SK-N-SH treated with all-trans-retinoic acid at 6 μM for 48 hours (cell line): Measurements from ENCODE around the gene PPBP.

ENCODE experiments used
- ATAC-seq: fragments of 200-7000 bp; cut with Tn5 transposase; 3 replicates; pipeline ENCODE4 v1.9.1; 2020; ENCODE audit warnings: mild to moderate bottlenecking, moderate library complexity
- ARNTL ChIP-seq: fragments of 450-650 bp; formaldehyde crosslinking; IDR thresholded peaks from 2 replicates; pipeline ENCODE4 v1.5.0; 2020; ENCODE audit warnings: low read depth, mild to moderate bottlenecking, moderate library complexity, borderline replicate concordance
- CREB5 ChIP-seq: fragments of 250-450 bp; sonication (Bioruptor Pico); IDR thresholded peaks from 2 replicates; pipeline ENCODE4 v1.5.1; 2020; ENCODE audit warnings: low read depth, mild to moderate bottlenecking, moderate library complexity
- CSRNP3 ChIP-seq: fragments of 250-450 bp; sonication (Bioruptor Pico); IDR thresholded peaks from 2 replicates; pipeline ENCODE4 v1.5.1; 2021; ENCODE audit warnings: mild to moderate bottlenecking, moderate library complexity
- ESRRG ChIP-seq: fragments of 250-450 bp; sonication (Bioruptor Pico); IDR thresholded peaks from 2 replicates; pipeline ENCODE4 v1.6.1; 2021; ENCODE audit warnings: mild to moderate bottlenecking
- GLIS3 ChIP-seq: fragments of 250-450 bp; sonication (Bioruptor Pico); IDR thresholded peaks from 2 replicates; pipeline ENCODE4 v1.5.0; 2020; ENCODE audit warnings: mild to moderate bottlenecking, moderate library complexity
- ISL1 ChIP-seq: fragments of 250-450 bp; sonication (Bioruptor Pico); IDR thresholded peaks from 2 replicates; pipeline ENCODE4 v2.1.2; 2022; ENCODE audit warnings: mild to moderate bottlenecking, moderate library complexity
- PATZ1 ChIP-seq: fragments of 250-450 bp; sonication (Bioruptor Pico); IDR thresholded peaks from 2 replicates; pipeline ENCODE4 v1.8.0; 2020; ENCODE audit warnings: mild to moderate bottlenecking, moderate library complexity, borderline replicate concordance
- POU6F1 ChIP-seq: fragments of 250-450 bp; sonication (Bioruptor Pico); IDR thresholded peaks from 2 replicates; pipeline ENCODE4 v1.8.0; 2021; ENCODE audit warnings: low read depth, mild to moderate bottlenecking, moderate library complexity, borderline replicate concordance
- PPARA ChIP-seq: fragments of 250-450 bp; sonication (Bioruptor Pico); IDR thresholded peaks from 2 replicates; pipeline ENCODE4 v1.5.0; 2020; ENCODE audit warnings: mild to moderate bottlenecking, borderline replicate concordance
- RARB ChIP-seq: fragments of 250-450 bp; sonication (Bioruptor Pico); IDR thresholded peaks from 2 replicates; pipeline ENCODE4 v1.8.0; 2021; ENCODE audit warnings: mild to moderate bottlenecking, moderate library complexity
- SNAI2 ChIP-seq: fragments of 250-450 bp; sonication (Bioruptor Pico); IDR thresholded peaks from 2 replicates; pipeline ENCODE4 v1.5.0; 2020; ENCODE audit warnings: mild to moderate bottlenecking, moderate library complexity
- TOX ChIP-seq: fragments of 250-450 bp; sonication (Bioruptor Pico); IDR thresholded peaks from 2 replicates; pipeline ENCODE4 v1.8.0; 2021; ENCODE audit warnings: mild to moderate bottlenecking, moderate library complexity, borderline replicate concordance
- TSHZ2 ChIP-seq: fragments of 250-450 bp; sonication (Bioruptor Pico); IDR thresholded peaks from 2 replicates; pipeline ENCODE4 v1.5.0; 2020; ENCODE audit warnings: mild to moderate bottlenecking, moderate library complexity
- ZFP3 ChIP-seq: fragments of 250-450 bp; sonication (Bioruptor Pico); IDR thresholded peaks from 2 replicates; pipeline ENCODE4 v1.5.0; 2020; ENCODE audit warnings: mild to moderate bottlenecking, moderate library complexity
- ZFP30 ChIP-seq: fragments of 450-650 bp; formaldehyde crosslinking; IDR thresholded peaks from 2 replicates; pipeline ENCODE4 v1.5.0; 2022; ENCODE audit warnings: mild to moderate bottlenecking, moderate library complexity
- ZNF565 ChIP-seq: fragments of 450-650 bp; formaldehyde crosslinking; conservative IDR thresholded peaks from 2 replicates; pipeline ENCODE4 v1.5.0; 2020; ENCODE audit warnings: low read depth, mild to moderate bottlenecking, moderate library complexity
- ZNF70 ChIP-seq: fragments of 450-650 bp; formaldehyde crosslinking; IDR thresholded peaks from 2 replicates; pipeline ENCODE4 v1.5.0; 2020; ENCODE audit warnings: mild to moderate bottlenecking, moderate library complexity

PPBP gene

GRCh38 chr4:74023709-74024108 lies 35.7 kb upstream of the PPBP start:
- TF ChIP-seq ARNTL (CRISPR knock-in tag) (no peak), PPARA (CRISPR knock-in tag) (no peak), ESRRG (CRISPR knock-in tag) (no peak), ZNF565 (CRISPR knock-in tag) (no peak), TOX (CRISPR knock-in tag) (no peak), ISL1 (CRISPR knock-in tag) (no peak), RARB (CRISPR knock-in tag) (no peak), ZFP3 (CRISPR knock-in tag) (no peak)
- no peak for ATAC-seq

- no peak for TF ChIP-seq GLIS3 (CRISPR knock-in tag)
- TF ChIP-seq TSHZ2 (CRISPR knock-in tag) = no peak
Measured at GRCh38 chr4:74021601-74022000, 33.6 kb upstream of the PPBP start.

GRCh38 chr4:74018771-74019170 lies 30.8 kb upstream of the PPBP start:
- no peak for ATAC-seq

More at GRCh38 chr4:74021601-74022000, 33.6 kb upstream of the PPBP start:
- no peak for ATAC-seq

GRCh38 chr4:74018116-74018515 lies 30.1 kb upstream of the PPBP start:
- no peak for ATAC-seq
- TF ChIP-seq ARNTL (CRISPR knock-in tag) (no peak), ZFP3 (CRISPR knock-in tag) (no peak), GLIS3 (CRISPR knock-in tag) (no peak), ZFP30 (CRISPR knock-in tag) (no peak), ZNF70 (CRISPR knock-in tag) (no peak), RARB (CRISPR knock-in tag) (no peak), CSRNP3 (CRISPR knock-in tag) (no peak), CREB5 (no peak)

More at GRCh38 chr4:74018771-74019170, 30.8 kb upstream of the PPBP start:
- TF ChIP-seq CSRNP3 (CRISPR knock-in tag) (no peak), PATZ1 (CRISPR knock-in tag) (no peak), ESRRG (CRISPR knock-in tag) (no peak), SNAI2 (CRISPR knock-in tag) (no peak), TOX (CRISPR knock-in tag) (no peak), POU6F1 (CRISPR knock-in tag) (no peak)
